SU-DHL-6 (cell line): Measurements from ENCODE around the gene PRRX2.

Source experiments
- H2AFZ ChIP-seq: fragments of 200-600 bp; sonication (generic); 2 replicates; pipeline ENCODE4 v1.6.1; 2014; ENCODE audit warnings: low read depth, mild to moderate bottlenecking, moderate library complexity, mixed read lengths, antibody characterized with exemption, low read length; ENCODE audit not compliant: severe bottlenecking
- H3F3A ChIP-seq: fragments of 200-600 bp; shearing (Covaris generic); 2 replicates; pipeline ENCODE4 v1.6.0; 2016; ENCODE audit warnings: antibody characterized with exemption, mild to moderate bottlenecking; ENCODE audit not compliant: insufficient read depth
- H3K27ac ChIP-seq: fragments of 200-600 bp; sonication (generic); 2 replicates; pipeline ENCODE4 v1.5.1; 2016; ENCODE audit warnings: low read depth, mild to moderate bottlenecking, low read length, moderate library complexity, mixed read lengths
- H3K27me3 ChIP-seq: fragments of 200-600 bp; sonication (generic), shearing (Covaris generic); 2 replicates; pipeline ENCODE4 v1.6.0; 2014; ENCODE audit warnings: mild to moderate bottlenecking, low read length
- H3K36me3 ChIP-seq: fragments of 200-600 bp; sonication (generic); 2 replicates; pipeline ENCODE4 v1.6.1; 2014; ENCODE audit warnings: mild to moderate bottlenecking, low read length, mixed read lengths
- H3K4me2 ChIP-seq: fragments of 300-600, 200-600 bp; shearing (Covaris generic), sonication (generic); 2 replicates; pipeline ENCODE4 v1.6.0; 2014; ENCODE audit warnings: low read length, low read depth, mild to moderate bottlenecking; ENCODE audit not compliant: poor library complexity, severe bottlenecking
- H3K4me3 ChIP-seq: fragments of 200-600 bp; sonication (generic); 2 replicates; pipeline ENCODE4 v1.5.1; 2014; ENCODE audit warnings: antibody characterized with exemption, low read length, mild to moderate bottlenecking, mixed read lengths; ENCODE audit not compliant: insufficient read depth, poor library complexity, severe bottlenecking
- H3K79me2 ChIP-seq: fragments of 200-600 bp; sonication (generic); 2 replicates; pipeline ENCODE4 v1.6.1; 2014; ENCODE audit warnings: mild to moderate bottlenecking, low read length, moderate library complexity; ENCODE audit not compliant: insufficient read depth
- H3K9ac ChIP-seq: fragments of 200-600 bp; sonication (generic); 2 replicates; pipeline ENCODE4 v1.7.0; 2014; ENCODE audit warnings: mild to moderate bottlenecking, low read length
- H3K9me2 ChIP-seq: fragments of 200-600 bp; sonication (generic); replicated peaks from 2 replicates; pipeline ENCODE4 v1.6.1; 2014; ENCODE audit warnings: low read length; ENCODE audit not compliant: insufficient read depth
- H3K9me3 ChIP-seq: fragments of 200-600 bp; sonication (generic); 2 replicates; pipeline ENCODE4 v1.6.1; 2014; ENCODE audit warnings: low read length, mixed read lengths; ENCODE audit not compliant: insufficient read depth
- H4K20me1 ChIP-seq: fragments of 200-600 bp; sonication (generic); 2 replicates; pipeline ENCODE4 v1.6.1; 2014; ENCODE audit warnings: low read depth, mild to moderate bottlenecking, antibody characterized with exemption, low read length, moderate library complexity, mixed read lengths
- CTCF ChIP-seq: fragments of 200-600 bp; sonication (generic); IDR thresholded peaks from one replicate; pipeline ENCODE4 v1.5.1; 2017; ENCODE audit warnings: antibody characterized with exemption, mild to moderate bottlenecking, low read length, moderate library complexity; ENCODE audit not compliant: insufficient read depth, poor library complexity, severe bottlenecking
- EZH2phosphoT487 ChIP-seq: fragments of 200-600 bp; sonication (generic), shearing (Covaris generic); conservative IDR thresholded peaks from 2 replicates; pipeline ENCODE4 v1.6.1; 2018; ENCODE audit warnings: mild to moderate bottlenecking, antibody characterized with exemption, low read length, moderate library complexity, mixed read lengths

Gene PRRX2

GRCh38 chr9:129687391-129687790, 21.9 kb downstream of the PRRX2 start:
- H4K20me1 ChIP-seq, result no peaks in the 10 kb centered on the region
- H2AFZ ChIP-seq, result no peak overlapping the region
- no peaks in the 10 kb centered on the region for H3K36me3 ChIP-seq

GRCh38 chr9:129688285-129689043, 23.0 kb downstream of the PRRX2 start:
- Histone ChIP-seq H3K79me2 (no peaks in the 10 kb centered on the region), H3K36me3 (no peaks in the 10 kb centered on the region), H2AFZ (no peak overlapping the region), H3K9ac (no peak overlapping the region), H3K9me2 (no peaks in the 10 kb centered on the region), H3F3A (no peaks in the 10 kb centered on the region), H3K4me3 (no peak overlapping the region), H4K20me1 (no peaks in the 10 kb centered on the region), H3K27me3 (no peaks in the 10 kb centered on the region), H3K27ac (no peak overlapping the region), H3K4me2 (no peak overlapping the region), H3K9me3 (no peaks in the 10 kb centered on the region)
- TF ChIP-seq EZH2phosphoT487 (no peak), CTCF (no peak)

More at GRCh38 chr9:129687391-129687790, 21.9 kb downstream of the PRRX2 start:
- TF ChIP-seq CTCF (no peak), EZH2phosphoT487 (no peak)
- no peaks in the 10 kb centered on the region for H3K79me2 ChIP-seq
- no peak overlapping the region for H3K27ac ChIP-seq
- no peak overlapping the region for H3K4me3 ChIP-seq
- no peak overlapping the region for H3K9ac ChIP-seq
- H3F3A ChIP-seq, result no peaks in the 10 kb centered on the region
- no peaks in the 10 kb centered on the region for H3K9me3 ChIP-seq
- H3K9me2 ChIP-seq, result no peaks in the 10 kb centered on the region
- no peaks in the 10 kb centered on the region for H3K27me3 ChIP-seq
- H3K4me2 ChIP-seq, result no peak overlapping the region

GRCh38 chr9:129692534-129692933, 27.1 kb downstream of the PRRX2 start:
- no peak for TF ChIP-seq EZH2phosphoT487
- TF ChIP-seq CTCF, result no peak
- no peak overlapping the region for H3K4me2 ChIP-seq
- no peak overlapping the region for H2AFZ ChIP-seq
- H3K79me2 ChIP-seq, result no peaks in the 10 kb centered on the region
- H3K9me2 ChIP-seq, result no peaks in the 10 kb centered on the region
- H4K20me1 ChIP-seq, result no peaks in the 10 kb centered on the region
- H3K27ac ChIP-seq, result no peak overlapping the region
- no peak overlapping the region for H3K9ac ChIP-seq
- no peaks in the 10 kb centered on the region for H3K9me3 ChIP-seq
- H3K27me3 ChIP-seq, result no peaks in the 10 kb centered on the region
- H3K4me3 ChIP-seq, result no peak overlapping the region
- no peaks in the 10 kb centered on the region for H3K36me3 ChIP-seq
- no peaks in the 10 kb centered on the region for H3F3A ChIP-seq
